ENCODE measurements around the gene UBL7. TPM values are rescaled to one million over a fixed set of nuclear protein-coding genes. Genes with fewer than 3 reads are reported as not detected.

UBL7 gene
- polyA plus RNA-seq, 1 donor from 2014 or later = 70.7 TPM

DNA sequence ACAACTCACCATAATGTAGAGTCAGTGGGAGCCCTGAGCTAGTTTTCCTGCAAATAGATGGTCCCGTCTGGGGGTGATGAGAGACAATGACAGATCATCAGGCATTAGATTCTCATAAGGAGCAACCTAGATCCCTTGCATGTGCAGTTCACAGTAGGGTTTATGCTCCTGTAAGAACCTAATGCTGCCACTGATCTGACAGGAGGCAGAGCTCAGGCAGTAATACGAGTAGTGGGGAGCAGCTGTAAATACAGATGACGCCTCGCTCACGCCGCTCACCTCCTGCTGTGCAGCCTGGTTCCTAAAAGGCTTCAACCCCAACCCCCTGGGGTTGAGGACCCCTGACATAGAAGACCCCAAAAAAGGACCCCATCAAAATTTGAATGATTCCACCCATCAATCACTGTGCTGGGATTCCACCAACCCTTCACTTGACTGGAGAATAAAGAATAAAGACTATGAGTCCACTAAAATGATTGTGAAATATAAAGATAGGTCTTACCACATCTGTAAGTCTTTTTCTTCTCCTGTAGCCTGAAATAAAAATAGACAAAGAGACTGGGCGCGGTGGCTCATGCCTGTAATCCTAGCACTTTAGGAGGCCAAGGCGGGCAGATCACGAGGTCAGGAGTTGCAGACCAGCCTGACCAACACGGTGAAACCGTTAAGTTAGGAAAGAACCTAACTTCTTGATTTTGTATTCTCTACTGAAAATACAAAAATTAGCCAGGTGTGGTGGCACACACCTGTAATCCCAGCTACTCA is 9.9 kb upstream of the UBL7 start:
- Histone ChIP-seq H3K36me3 (ENCODE audit: insufficient read depth, low read length) (no peaks in the 10 kb centered on the region), H3K4me2 (ENCODE audit: low read length) (no peak overlapping the region), H3K27ac (ENCODE audit: low read length) (no peak overlapping the region), H3K4me3 (ENCODE audit: low read length) (no peak overlapping the region), H4K20me1 (ENCODE audit: insufficient read depth) (no peaks in the 10 kb centered on the region), H3F3A (ENCODE audit: insufficient read depth, low read length, poor library complexity, severe bottlenecking) (no peaks in the 10 kb centered on the region), H3K9ac (ENCODE audit: low read length) (no peak overlapping the region), H3K9me2 (ENCODE audit: insufficient read depth, low read length) (no peaks in the 10 kb centered on the region), H3K27me3 (ENCODE audit: insufficient read depth, low read depth, low read length) (no peaks in the 10 kb centered on the region), H3K9me3 (ENCODE audit: low read length) (no peaks in the 10 kb centered on the region), H3K79me2 (replicated peaks; ENCODE audit: insufficient read depth, low read length) (no peaks in the 10 kb centered on the region), H2AFZ (ENCODE audit: low read depth, low read length) (no peak overlapping the region)
- TF ChIP-seq CTCF (IDR thresholded peaks at IDR 0.05; ENCODE audit: poor library complexity, severe bottlenecking) = no peak
- TF ChIP-seq POLR2AphosphoS5 (IDR thresholded peaks at IDR 0.05) = no peak

- H3K79me2 ChIP-seq (replicated peaks; ENCODE audit: insufficient read depth, low read length) = no peaks in the 10 kb centered on the region
- H3K9me3 ChIP-seq (ENCODE audit: low read length) = no peaks in the 10 kb centered on the region
- no peak overlapping the region for H3K9ac ChIP-seq (ENCODE audit: low read length)
- no peak overlapping the region for H2AFZ ChIP-seq (ENCODE audit: low read depth, low read length)
- H3K4me3 ChIP-seq (ENCODE audit: low read length) = no peak overlapping the region
- no peak overlapping the region for H3K4me2 ChIP-seq (ENCODE audit: low read length)
- no peak for TF ChIP-seq MXI1 (conservative IDR thresholded peaks at IDR 0.05; ENCODE audit: poor library complexity, severe bottlenecking)
- TF ChIP-seq POLR2AphosphoS5 (IDR thresholded peaks at IDR 0.05) = no peak
- no peak for TF ChIP-seq SMC3 (conservative IDR thresholded peaks at IDR 0.05; ENCODE audit: poor library complexity)
- TF ChIP-seq RAD21 (conservative IDR thresholded peaks at IDR 0.05) = no peak
- TF ChIP-seq EP300 (conservative IDR thresholded peaks at IDR 0.05; ENCODE audit: poor library complexity, severe bottlenecking) = no peak
- no peak for TF ChIP-seq TAF1 (IDR thresholded peaks at IDR 0.05; ENCODE audit: low read depth)
- TF ChIP-seq CTCF (IDR thresholded peaks at IDR 0.05; ENCODE audit: poor library complexity, severe bottlenecking) = no peak
- TF ChIP-seq EZH2 (IDR thresholded peaks at IDR 0.05; ENCODE audit: borderline replicate concordance, insufficient read depth, low read length, poor library complexity, severe bottlenecking) = no peak
- TF ChIP-seq REST (IDR thresholded peaks at IDR 0.05; ENCODE audit: borderline replicate concordance) = no peak
- H3K36me3 ChIP-seq (ENCODE audit: insufficient read depth, low read length) = no peaks in the 10 kb centered on the region
- no peak overlapping the region for H3K27ac ChIP-seq (ENCODE audit: low read length)
- no peaks in the 10 kb centered on the region for H4K20me1 ChIP-seq (ENCODE audit: insufficient read depth)
- H3F3A ChIP-seq (ENCODE audit: insufficient read depth, low read length, poor library complexity, severe bottlenecking) = no peaks in the 10 kb centered on the region
- H3K9me2 ChIP-seq (ENCODE audit: insufficient read depth, low read length) = no peaks in the 10 kb centered on the region
- no peaks in the 10 kb centered on the region for H3K27me3 ChIP-seq (ENCODE audit: insufficient read depth, low read depth, low read length)
Observed at GRCh38 chr15:74468341-74469032, 7.5 kb upstream of the UBL7 start.

All from neural cell (in vitro differentiated cells).